AG04449 (cell line): ENCODE data around the gene CPEB3.
"Not testable (repeated sequence)": the region's sequence is repeated elsewhere in the genome, so short reads cannot be mapped to it uniquely, and the experiment has no call there.

Experiments
- CTCF ChIA-PET: fragments of 350-600 bp; formaldehyde crosslinking; extraction: SDS; loops from one replicate; lab custom pipeline; 2021; ENCODE audit warnings: antibody characterized with exemption; lab: Yijun Ruan, JAX
- POLR2A ChIA-PET: fragments of 400-600, 350-600 bp; formaldehyde crosslinking; extraction: SDS; loops from one replicate; lab custom pipeline; 2020; ENCODE audit warnings: antibody characterized with exemption, inconsistent platforms; lab: Yijun Ruan, JAX
- DNase-seq: peaks from one replicate; pipeline ENCODE4 v3.0.0-alpha.2; 2010; ENCODE audit warnings: low read depth, low spot score
- H3K4me3 ChIP-seq: 2 replicates; pipeline ENCODE4 v1.5.1; 2011; ENCODE audit warnings: low read depth, mild to moderate bottlenecking, control low read depth, low read length
- TF ChIP-seq, protein P1 (sequence below): IDR thresholded peaks from one replicate; pipeline ENCODE4 v1.5.1; 2011; ENCODE audit warnings: mild to moderate bottlenecking, moderate library complexity, low read length, control low read depth, inconsistent platforms; ENCODE audit not compliant: insufficient read depth; ENCODE audit errors: missing control alignments

Gene CPEB3

DNA sequence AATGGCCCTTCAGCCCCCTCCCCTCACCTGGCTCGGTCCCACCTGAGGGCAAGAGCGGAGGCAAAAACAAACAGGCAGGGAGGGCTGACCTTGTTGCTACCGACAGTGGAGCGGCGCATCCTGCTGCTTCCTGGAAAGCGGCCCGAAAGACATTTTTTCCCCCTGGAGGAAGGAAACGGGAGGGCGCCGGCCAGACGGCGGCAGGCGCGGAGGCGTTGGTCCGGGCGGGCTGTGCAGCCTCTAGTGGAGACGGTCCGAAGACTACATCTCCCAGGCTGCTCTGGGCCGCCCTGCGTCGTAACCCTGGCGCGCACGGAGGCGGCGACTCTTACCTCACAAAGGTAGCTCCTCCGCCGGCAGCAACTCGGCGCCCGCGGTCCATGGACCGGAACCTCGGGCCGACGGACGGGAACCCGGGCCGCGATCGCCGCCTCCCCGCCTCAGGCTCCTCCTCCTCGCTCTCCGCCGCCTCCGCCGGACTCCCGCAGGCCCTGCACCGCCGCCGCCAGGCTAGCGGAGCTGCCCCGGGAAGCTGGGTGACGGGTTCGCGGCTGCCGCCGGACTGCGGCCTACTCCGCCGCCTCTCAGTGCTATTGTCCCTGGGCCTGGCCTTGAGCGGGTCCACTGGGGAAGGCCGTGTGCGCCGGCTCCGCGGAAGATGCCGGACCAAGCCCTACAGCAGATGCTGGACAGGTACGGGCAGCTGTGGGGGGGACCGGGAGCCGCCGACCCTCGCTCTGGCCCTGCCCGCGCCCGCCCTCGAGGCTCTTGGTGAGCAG, at the start of gene CPEB3, which contains the start of gene MARCHF5:
CPEB3 (minus strand) TSS at position 242 of the 779 bp plus-strand sequence. CDS start 50,728 bp downstream, outside the sequence.
MARCHF5 (plus strand) TSS at position 331 of the 779 bp plus-strand sequence; CDS start at position 659, 328 bp downstream.
- CTCF ChIA-PET, result interaction anchor here (0.7 to 5.8 kb wide), 18 partner anchors 8 to 302 kb away, joined by 3 to 103 read pairs (median 4); no protein-coding TSS in a partner anchor
- peak; percentile 67 for DNase-seq
- POLR2A ChIA-PET, result interaction anchor here (0.7 to 1.2 kb wide), 5 partner anchors 8 to 167 kb away, joined by 3 to 5 read pairs (median 3); no protein-coding TSS in a partner anchor
- peak within 1 kb of the TSS; percentile 97 for H3K4me3 ChIP-seq
- TF ChIP-seq, protein P1, sequence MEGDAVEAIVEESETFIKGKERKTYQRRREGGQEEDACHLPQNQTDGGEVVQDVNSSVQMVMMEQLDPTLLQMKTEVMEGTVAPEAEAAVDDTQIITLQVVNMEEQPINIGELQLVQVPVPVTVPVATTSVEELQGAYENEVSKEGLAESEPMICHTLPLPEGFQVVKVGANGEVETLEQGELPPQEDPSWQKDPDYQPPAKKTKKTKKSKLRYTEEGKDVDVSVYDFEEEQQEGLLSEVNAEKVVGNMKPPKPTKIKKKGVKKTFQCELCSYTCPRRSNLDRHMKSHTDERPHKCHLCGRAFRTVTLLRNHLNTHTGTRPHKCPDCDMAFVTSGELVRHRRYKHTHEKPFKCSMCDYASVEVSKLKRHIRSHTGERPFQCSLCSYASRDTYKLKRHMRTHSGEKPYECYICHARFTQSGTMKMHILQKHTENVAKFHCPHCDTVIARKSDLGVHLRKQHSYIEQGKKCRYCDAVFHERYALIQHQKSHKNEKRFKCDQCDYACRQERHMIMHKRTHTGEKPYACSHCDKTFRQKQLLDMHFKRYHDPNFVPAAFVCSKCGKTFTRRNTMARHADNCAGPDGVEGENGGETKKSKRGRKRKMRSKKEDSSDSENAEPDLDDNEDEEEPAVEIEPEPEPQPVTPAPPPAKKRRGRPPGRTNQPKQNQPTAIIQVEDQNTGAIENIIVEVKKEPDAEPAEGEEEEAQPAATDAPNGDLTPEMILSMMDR, result peak; percentile 76

DNA sequence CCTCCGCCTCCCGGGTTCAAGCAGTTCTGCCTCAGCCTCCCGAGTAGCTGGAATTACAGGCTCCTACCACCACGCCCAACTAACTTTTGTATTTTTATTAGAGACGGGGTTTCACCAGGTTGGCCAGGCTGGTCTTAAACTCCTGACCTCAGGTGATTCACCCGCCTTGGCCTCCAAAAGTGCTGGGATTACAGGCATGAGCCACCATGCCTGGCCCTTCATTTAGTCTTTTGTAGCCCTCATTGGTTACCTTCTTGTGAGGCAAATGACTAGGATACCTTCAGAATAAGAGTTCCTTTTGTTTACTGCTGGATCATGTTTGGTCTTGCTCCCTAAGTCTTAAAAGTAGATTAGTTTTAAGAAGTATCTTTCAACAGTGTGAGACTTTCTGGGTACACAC, 39.0 kb upstream of the CPEB3 start:
- H3K4me3 ChIP-seq, DNase-seq, POLR2A ChIA-PET, CTCF ChIA-PET: not testable (repeated sequence)

- ChIA-PET POLR2A (no interaction called here), CTCF (no interaction called here)
- DNase-seq, result no peak
- no peak overlapping the region for H3K4me3 ChIP-seq
- TF ChIP-seq, protein P1, result no peak
Measured at GRCh38 chr10:92328993-92329392, 38.1 kb upstream of the CPEB3 start.

- CTCF ChIA-PET, result interaction anchor here (0.9 to 1.3 kb wide), 2 partner anchors 12 to 37 kb away, joined by 3 read pairs; partner anchors contain the start of genes CPEB3 and MARCHF5
Measured at GRCh38 chr10:92327445-92328433, 36.9 kb upstream of the CPEB3 start.

GRCh38 chr10:92323079-92323478, 32.2 kb upstream of the CPEB3 start:
- TF ChIP-seq, protein P1, result no peak
- no peak for DNase-seq
- POLR2A ChIA-PET, result no interaction called here
- H3K4me3 ChIP-seq, result no peak overlapping the region
- CTCF ChIA-PET, result no interaction called here

More at GRCh38 chr10:92327445-92328433, 36.9 kb upstream of the CPEB3 start:
- TF ChIP-seq, protein P1, result no peak
- POLR2A ChIA-PET, result interaction anchor here (0.7 kb wide), 1 partner anchor 55 kb away, joined by 8 read pairs; no protein-coding TSS in a partner anchor
- DNase-seq, result no peak
- H3K4me3 ChIP-seq, result no peak overlapping the region

DNA sequence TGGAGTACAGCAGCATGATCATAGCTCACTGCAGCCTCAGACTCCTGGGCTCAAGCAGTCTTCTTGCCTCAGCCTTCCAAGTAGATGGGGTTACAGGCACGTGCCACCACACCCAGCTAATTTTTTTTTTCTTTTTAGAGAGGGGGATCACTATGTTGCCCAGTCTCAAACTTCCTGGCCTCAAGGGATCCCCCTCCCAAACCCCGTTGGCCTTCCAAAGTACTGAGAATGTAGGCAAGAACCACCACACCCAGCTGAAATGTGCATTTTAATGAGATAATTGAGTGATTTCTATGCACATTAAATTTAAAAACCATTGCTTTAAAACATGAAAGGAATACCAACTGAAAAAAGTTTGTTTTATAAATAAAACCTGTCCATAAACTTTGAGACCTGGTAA, 25.7 kb upstream of the CPEB3 start:
- H3K4me3 ChIP-seq, result no peak overlapping the region
- TF ChIP-seq, protein P1, result no peak
- CTCF ChIA-PET, result no interaction called here
- POLR2A ChIA-PET, result no interaction called here
- no peak for DNase-seq
